Jurkat, Clone E6-1 (cell line): Measurements from ENCODE around the gene LAD1. TPM values are rescaled to one million over a fixed set of nuclear protein-coding genes. Genes with fewer than 3 reads are reported as not detected.

ENCODE experiments used
- DNase-seq: peaks from one replicate; pipeline ENCODE4 v3.0.0-alpha.2; 2011; ENCODE audit warnings: low read depth, low spot score
- H3K4me3 ChIP-seq: 2 replicates; pipeline ENCODE4 v1.5.1; 2011; ENCODE audit warnings: mild to moderate bottlenecking, low read length, control low read depth, moderate library complexity
- polyA plus RNA-seq: library from polyadenylated mRNA; unstranded; fragments of >200 nt; gene quantifications from one replicate; pipeline ENCODE4 v1.2.1, GENCODE V29; 2012; ENCODE audit warnings: missing spikeins; ENCODE audit not compliant: insufficient read length, insufficient read depth

LAD1 gene, protein sequence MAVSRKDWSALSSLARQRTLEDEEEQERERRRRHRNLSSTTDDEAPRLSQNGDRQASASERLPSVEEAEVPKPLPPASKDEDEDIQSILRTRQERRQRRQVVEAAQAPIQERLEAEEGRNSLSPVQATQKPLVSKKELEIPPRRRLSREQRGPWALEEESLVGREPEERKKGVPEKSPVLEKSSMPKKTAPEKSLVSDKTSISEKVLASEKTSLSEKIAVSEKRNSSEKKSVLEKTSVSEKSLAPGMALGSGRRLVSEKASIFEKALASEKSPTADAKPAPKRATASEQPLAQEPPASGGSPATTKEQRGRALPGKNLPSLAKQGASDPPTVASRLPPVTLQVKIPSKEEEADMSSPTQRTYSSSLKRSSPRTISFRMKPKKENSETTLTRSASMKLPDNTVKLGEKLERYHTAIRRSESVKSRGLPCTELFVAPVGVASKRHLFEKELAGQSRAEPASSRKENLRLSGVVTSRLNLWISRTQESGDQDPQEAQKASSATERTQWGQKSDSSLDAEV
- not detected for polyA plus RNA-seq

- H3K4me3 ChIP-seq, result no peak within 1 kb of the TSS
- no peak for DNase-seq
Observed at GRCh38 chr1:201399018-201399351, at the start of gene LAD1. Gene LAD1 (minus strand): TSS chr1:201399324. CDS start chr1:201399306, 18 bp downstream.

- peak; percentile 58 for DNase-seq
Observed at GRCh38 chr1:201447903-201448871, 49.1 kb upstream of the LAD1 start.

DNA sequence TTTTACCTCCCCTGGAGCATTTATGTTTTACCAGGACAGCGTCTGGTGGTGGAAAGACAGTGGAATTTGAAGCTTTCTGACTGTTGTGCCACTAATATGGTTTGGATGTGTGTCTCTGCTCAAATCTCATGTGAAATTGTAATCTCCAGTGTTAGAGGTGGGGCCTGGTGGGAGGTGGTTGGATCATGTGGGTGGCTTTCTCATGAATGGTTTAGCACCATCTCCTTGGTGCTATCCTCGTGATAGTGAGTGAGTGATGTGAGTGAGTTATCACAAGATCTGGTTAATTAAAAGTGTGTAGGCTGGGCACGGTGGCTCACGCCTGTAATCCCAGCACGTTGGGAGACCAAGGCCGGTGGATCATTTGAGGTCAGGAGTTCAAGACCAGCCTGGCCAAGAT, 46.2 kb upstream of the LAD1 start:
- H3K4me3 ChIP-seq, result no peak overlapping the region
- DNase-seq, result no peak

More at GRCh38 chr1:201447903-201448871, 49.1 kb upstream of the LAD1 start:
- H3K4me3 ChIP-seq, result no peak overlapping the region

DNA sequence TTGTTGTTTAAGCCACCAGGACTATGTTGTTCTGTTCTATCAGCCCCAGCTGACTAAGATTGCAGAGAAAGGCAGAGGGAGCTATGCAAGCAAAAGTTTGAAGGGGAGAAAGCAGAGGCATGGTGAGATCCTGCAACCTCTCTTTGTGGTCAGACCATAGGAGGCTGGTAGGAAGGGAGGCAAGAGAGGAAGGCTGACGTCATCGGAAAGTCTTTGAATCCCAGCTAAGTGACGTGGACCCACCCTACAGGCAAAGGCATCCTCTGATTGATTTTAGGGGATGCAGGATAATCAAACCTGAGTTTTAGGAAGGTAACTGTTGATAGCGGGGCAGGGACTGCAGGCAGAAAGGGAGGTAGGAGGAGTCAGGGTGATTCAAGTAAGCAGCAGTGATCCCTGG, 45.7 kb upstream of the LAD1 start:
- no peak for DNase-seq
- no peak overlapping the region for H3K4me3 ChIP-seq

- no peak for DNase-seq
- no peak overlapping the region for H3K4me3 ChIP-seq
Observed at GRCh38 chr1:201443747-201444146, 44.6 kb upstream of the LAD1 start.

DNA sequence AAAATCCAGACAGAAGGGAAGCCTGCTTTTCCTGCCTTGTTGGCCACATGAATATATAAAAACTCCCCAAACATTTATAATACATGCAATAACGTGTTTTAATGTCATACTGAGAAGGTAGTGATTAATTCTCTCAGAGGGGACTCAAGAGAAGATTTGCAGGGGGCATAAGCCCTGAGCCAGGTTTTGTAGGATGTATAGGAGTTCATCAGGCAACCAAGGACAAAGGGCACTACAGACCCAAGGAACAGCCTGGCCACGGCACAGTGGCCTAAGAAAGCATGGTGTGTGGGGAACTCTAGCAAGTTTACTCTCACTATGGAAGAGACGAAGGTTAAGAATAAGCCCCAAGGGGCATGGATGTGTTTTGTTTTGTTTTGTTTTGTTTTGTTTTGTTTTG, 37.8 kb upstream of the LAD1 start:
- H3K4me3 ChIP-seq, result no peak overlapping the region
- no peak for DNase-seq

- DNase-seq, result no peak
- H3K4me3 ChIP-seq, result no peak overlapping the region
Observed at GRCh38 chr1:201436393-201436792, 37.3 kb upstream of the LAD1 start.

GRCh38 chr1:201434266-201434665, 35.1 kb upstream of the LAD1 start:
- DNase-seq, result no peak

GRCh38 chr1:201433609-201434008, 34.5 kb upstream of the LAD1 start:
- no peak overlapping the region for H3K4me3 ChIP-seq
- no peak for DNase-seq

More at GRCh38 chr1:201434266-201434665, 35.1 kb upstream of the LAD1 start:
- no peak overlapping the region for H3K4me3 ChIP-seq

- DNase-seq, result no peak
Observed at GRCh38 chr1:201430776-201431175, 31.7 kb upstream of the LAD1 start.

GRCh38 chr1:201429736-201430501, 30.8 kb upstream of the LAD1 start:
- H3K4me3 ChIP-seq, result no peak overlapping the region
- DNase-seq, result no peak

More at GRCh38 chr1:201430776-201431175, 31.7 kb upstream of the LAD1 start:
- H3K4me3 ChIP-seq, result no peak overlapping the region

DNA sequence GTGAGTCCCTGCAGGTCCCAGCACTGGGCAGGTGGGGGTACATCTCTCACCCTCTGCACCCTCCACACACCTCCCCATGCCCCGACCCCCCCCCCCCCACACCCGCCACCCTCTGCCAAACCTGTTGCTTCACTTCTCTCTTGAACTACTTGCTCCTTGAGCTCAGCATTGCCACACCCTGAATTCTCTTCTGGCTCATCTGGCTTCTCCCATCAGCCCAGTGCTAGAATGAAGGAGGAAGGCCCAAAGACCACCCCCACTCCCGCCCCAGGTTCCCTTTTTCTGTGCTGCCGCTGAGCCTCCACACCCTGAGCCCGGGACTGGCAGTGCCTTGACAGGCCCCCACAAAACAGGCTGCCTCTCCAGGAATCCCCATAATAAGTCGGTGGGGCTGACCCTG, 28.8 kb upstream of the LAD1 start:
- no peak for DNase-seq
- H3K4me3 ChIP-seq, result no peak overlapping the region

DNA sequence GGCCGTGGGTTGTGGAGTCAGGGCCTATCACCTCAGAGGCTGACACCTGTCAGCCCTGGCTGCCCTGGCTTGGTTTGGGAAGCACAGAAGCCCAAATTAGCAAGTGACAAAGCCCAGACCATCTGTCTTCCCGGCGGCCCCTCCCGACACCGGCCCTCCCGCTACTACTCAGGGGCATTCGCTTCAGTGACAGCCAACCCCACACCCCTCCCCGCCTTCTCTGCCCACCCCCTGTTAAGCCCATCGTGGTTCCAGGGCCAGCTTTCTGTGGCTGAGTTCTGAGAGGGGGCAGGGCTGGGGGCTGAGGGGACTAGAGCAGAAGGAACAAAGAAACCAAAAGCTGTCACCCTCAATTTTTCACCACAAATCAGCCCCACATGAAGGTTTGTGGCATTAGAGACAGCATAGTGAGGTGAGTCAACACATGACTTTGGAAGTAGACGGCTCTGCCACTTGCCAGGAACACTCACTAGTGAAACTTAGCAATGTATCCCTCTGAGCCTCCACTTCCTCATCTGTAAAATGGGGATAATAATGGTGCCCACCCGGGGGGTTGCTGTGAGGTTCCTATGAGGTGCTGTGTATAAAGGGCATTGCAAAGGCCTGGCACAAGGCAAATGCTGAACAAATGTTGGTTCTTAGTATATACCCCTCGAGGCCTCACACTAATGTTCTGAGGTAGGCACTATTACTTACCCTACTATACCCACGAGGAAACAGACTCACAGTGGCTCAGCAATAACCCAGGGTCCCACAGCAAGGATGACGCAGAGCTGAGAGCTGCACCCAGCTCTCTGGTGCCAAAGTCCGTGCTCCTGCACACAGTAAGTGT, 27.6 kb upstream of the LAD1 start:
- peak; percentile 71 for DNase-seq
- H3K4me3 ChIP-seq, result no peak overlapping the region

DNA sequence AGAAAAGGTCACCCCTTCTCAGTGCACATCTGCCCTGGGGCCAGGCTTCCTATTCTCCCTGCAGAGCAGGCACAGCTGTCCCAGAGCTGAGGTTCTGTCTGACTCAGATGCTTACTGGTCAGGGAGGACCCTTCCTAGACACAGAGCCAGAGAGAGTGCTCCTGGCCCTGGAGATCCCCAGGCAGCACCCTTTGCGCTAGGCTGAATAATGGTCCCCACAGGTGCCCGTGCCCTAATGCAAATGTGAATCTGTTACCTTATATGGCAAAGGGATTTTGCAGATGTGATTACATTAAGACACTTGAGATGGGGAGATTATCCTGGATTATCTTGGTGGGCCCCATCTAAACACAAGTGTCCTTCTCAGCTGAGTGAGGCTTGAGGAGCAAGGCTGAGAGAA, 25.0 kb upstream of the LAD1 start:
- no peak for DNase-seq
- H3K4me3 ChIP-seq, result no peak overlapping the region

DNA sequence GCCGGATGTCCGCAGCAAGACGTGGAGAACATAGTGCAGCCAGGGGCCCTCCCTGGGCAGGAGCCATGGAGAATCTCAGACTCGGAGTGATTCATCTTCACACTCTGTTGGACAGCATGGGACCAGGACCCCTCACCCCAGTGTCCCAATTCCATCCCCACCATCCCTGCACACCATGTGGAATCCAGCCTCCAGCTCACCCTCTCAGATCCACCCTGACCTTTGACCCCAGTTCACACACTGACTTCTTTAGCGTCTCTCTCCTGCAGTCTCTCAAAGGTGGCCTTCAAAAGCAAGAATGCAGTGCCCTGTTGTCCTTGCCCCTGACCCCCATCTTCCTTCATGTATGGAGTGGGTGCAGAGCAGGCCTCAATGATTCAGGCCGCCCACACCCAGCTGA, 24.5 kb upstream of the LAD1 start:
- DNase-seq, result no peak
- no peak overlapping the region for H3K4me3 ChIP-seq

DNA sequence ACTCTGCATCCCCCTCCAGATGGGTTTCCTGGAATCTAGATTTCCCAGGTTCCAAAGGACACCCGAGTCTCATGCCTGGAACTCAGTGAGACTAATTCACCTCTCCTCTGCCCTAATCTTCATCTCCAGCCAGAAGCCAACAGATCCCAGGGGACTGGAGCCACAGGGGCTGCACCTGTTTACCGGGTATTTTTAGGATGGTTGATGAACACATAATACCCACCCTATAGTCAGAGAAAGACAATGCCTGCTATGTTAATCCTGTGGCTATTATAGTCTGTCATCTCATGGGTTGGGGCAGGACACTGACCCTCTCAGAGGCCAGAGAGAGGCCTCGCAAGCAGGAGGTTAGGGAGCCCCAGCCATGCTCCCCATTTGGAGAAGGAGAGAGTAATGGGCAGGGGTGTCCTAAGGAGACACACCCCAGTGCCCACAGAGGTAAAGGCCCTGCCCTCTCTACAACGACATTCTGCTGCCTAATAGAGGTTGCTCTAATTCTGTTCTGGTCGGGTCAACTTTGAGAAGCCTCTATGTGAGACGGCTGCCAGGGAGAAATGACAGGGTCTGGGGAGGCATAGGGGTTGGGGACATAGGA, 23.4 kb upstream of the LAD1 start:
- H3K4me3 ChIP-seq, result no peak overlapping the region
- DNase-seq, result no peak

GRCh38 chr1:201422026-201422425, 22.9 kb upstream of the LAD1 start:
- H3K4me3 ChIP-seq, result no peak overlapping the region
- DNase-seq, result no peak

- no peak overlapping the region for H3K4me3 ChIP-seq
- no peak for DNase-seq
Observed at GRCh38 chr1:201421041-201421440, 21.9 kb upstream of the LAD1 start.
